Ovary (tissue), 3 donors: Measurements from ENCODE around the gene BPGM.

ENCODE experiments used
- CTCF ChIP-seq, 3 donors: fragments of 450-650 bp in 2 of 3; fragments of 200-600 bp in 1 of 3; IDR thresholded peaks; one replicate each; pipeline versions ENCODE4 v1.5.1 to v1.8.0; 2016 to 2022; ENCODE audit warnings: antibody characterized with exemption in 3 of 3, mild to moderate bottlenecking in 1 of 3
- EP300 ChIP-seq: sonication (generic); formaldehyde crosslinking; IDR thresholded peaks from one replicate; pipeline ENCODE4 v1.6.1; 2017; ENCODE audit warnings: antibody characterized with exemption
- POLR2A ChIP-seq: fragments of 450-650 bp; IDR thresholded peaks from one replicate; pipeline ENCODE4 v1.6.1; 2017; ENCODE audit warnings: antibody characterized with exemption, mild to moderate bottlenecking, moderate library complexity
- donor health status: DM: no; HTN: no; CAD: no.

- TF ChIP-seq POLR2A (no peak), CTCF (IDR thresholded peaks at IDR 0.05) (no peak), EP300 (no peak)
These were observed 51.8 kb downstream of the BPGM start for GRCh38 chr7:134698481-134698880.
